H1 (cell line): ENCODE results near the gene DAZAP1. TPM values are rescaled to one million over a fixed set of nuclear protein-coding genes. Genes with fewer than 3 reads are reported as not detected.
A peak's percentile ranks its signal among the peaks of the same experiment; 100 is the strongest.

Experiments used
- CTCF ChIA-PET: fragments of 300-600 bp; sonication (Branson Sonifier 250); formaldehyde crosslinking; loops from one replicate; lab custom pipeline; 2021; ENCODE audit not compliant: partially characterized antibody; lab: Charles Lee
- POLR2A ChIA-PET: fragments of 300-600 bp; sonication (Branson Sonifier 250); formaldehyde crosslinking; loops from one replicate; lab custom pipeline; 2021; ENCODE audit warnings: inconsistent platforms; ENCODE audit not compliant: partially characterized antibody; lab: Charles Lee
- DNase-seq, 2 experiments: peaks; one replicate each; pipeline versions ENCODE4 v3.0.0 to v3.0.0-alpha.2; 2010 to 2022; ENCODE audit warnings: low spot score in 2 of 2, low read depth in 1 of 2, mixed read lengths in 1 of 2
- FAIRE-seq: peaks from 2 replicates; lab custom pipeline; 2011; peaks lifted over from hg19 to GRCh38; lab: Jason Lieb, UNC
- H2AFZ ChIP-seq: 2 replicates; pipeline ENCODE4 v1.8.1; 2012; ENCODE audit warnings: low read length, inconsistent platforms
- H2AK5ac ChIP-seq: 2 replicates; pipeline ENCODE4 v1.6.1; 2013; ENCODE audit warnings: low read depth, low read length
- H2BK120ac ChIP-seq: replicated peaks from 2 replicates; pipeline ENCODE3; 2013; ENCODE audit warnings: low read depth, low read length, inconsistent platforms
- H2BK12ac ChIP-seq: 2 replicates; pipeline ENCODE4 v1.6.1; 2013; ENCODE audit warnings: low read depth, low read length
- H2BK15ac ChIP-seq: 2 replicates; pipeline ENCODE4 v1.6.1; 2013; ENCODE audit warnings: low read length
- H2BK20ac ChIP-seq: 2 replicates; pipeline ENCODE4 v1.6.1; 2013; ENCODE audit warnings: low read length
- H2BK5ac ChIP-seq: 2 replicates; pipeline ENCODE4 v1.6.1; 2013; ENCODE audit warnings: low read depth, low read length
- H3K14ac ChIP-seq: 2 replicates; pipeline ENCODE4 v1.6.1; 2013; ENCODE audit warnings: inconsistent platforms; ENCODE audit not compliant: insufficient read length
- H3K18ac ChIP-seq: 2 replicates; pipeline ENCODE4 v1.6.1; 2013; ENCODE audit warnings: low read length; ENCODE audit errors: extremely low read depth
- H3K23ac ChIP-seq: 2 replicates; pipeline ENCODE4 v1.6.1; 2013; ENCODE audit warnings: inconsistent platforms; ENCODE audit not compliant: insufficient read length
- H3K23me2 ChIP-seq: 2 replicates; pipeline ENCODE4 v1.6.1; 2013; ENCODE audit warnings: low read depth, low read length
- H3K27ac ChIP-seq: 2 replicates; pipeline ENCODE4 v1.6.1; 2011; ENCODE audit warnings: low read depth, low read length, inconsistent platforms
- H3K27me3 ChIP-seq, 4 experiments: replicated peaks in 1 of 4; 1 replicate in 1 of 4; 2 replicates in 3 of 4; pipeline versions ENCODE4 v1.6.1 to v1.8.1; 2011 to 2013; ENCODE audit warnings: low read length in 3 of 4, mild to moderate bottlenecking in 3 of 4, inconsistent platforms in 2 of 4, mixed read lengths in 2 of 4, moderate library complexity in 1 of 4; ENCODE audit not compliant: control insufficient read depth in 3 of 4, insufficient read depth in 3 of 4; ENCODE audit errors: extremely low read depth in 1 of 4
- H3K36me3 ChIP-seq, 4 experiments: 2 replicates each; pipeline versions ENCODE4 v1.6.1 to v1.8.1; 2011 to 2013; ENCODE audit warnings: mild to moderate bottlenecking in 4 of 4, low read length in 3 of 4, moderate library complexity in 2 of 4, control low read depth in 1 of 4, inconsistent platforms in 1 of 4; ENCODE audit not compliant: insufficient read depth in 4 of 4, control insufficient read depth in 2 of 4
- H3K4ac ChIP-seq: replicated peaks from 2 replicates; pipeline ENCODE3; 2013; ENCODE audit warnings: low read length, low read depth, mixed read lengths, inconsistent platforms; ENCODE audit not compliant: insufficient read length
- H3K4me1 ChIP-seq, 4 experiments: replicated peaks in 1 of 4; 1 replicate in 1 of 4; 2 replicates in 3 of 4; pipeline versions ENCODE4 v1.6.1 to v1.8.1; 2011 to 2013; ENCODE audit warnings: low read length in 3 of 4, inconsistent platforms in 2 of 4, mixed read lengths in 1 of 4; ENCODE audit not compliant: insufficient read depth in 4 of 4, control insufficient read depth in 3 of 4
- H3K4me2 ChIP-seq, 2 experiments: 2 replicates each; pipeline versions ENCODE4 v1.6.1 to v1.8.1; 2011 to 2013; ENCODE audit warnings: low read depth in 2 of 2, low read length in 2 of 2, control low read depth in 1 of 2, inconsistent platforms in 1 of 2, mild to moderate bottlenecking in 1 of 2; ENCODE audit not compliant: insufficient read depth in 1 of 2
- H3K4me3 ChIP-seq, 4 experiments: fragments of 200-600, 300-600 bp in 1 of 4; sonication (generic), shearing (Covaris generic), sonication (Bioruptor Twin) in 1 of 4; 2 replicates each; pipeline versions ENCODE4 v1.5.1 to v1.8.1; 2011 to 2016; ENCODE audit warnings: low read length in 4 of 4, low read depth in 3 of 4, control low read depth in 2 of 4, inconsistent platforms in 2 of 4, mild to moderate bottlenecking in 2 of 4, mixed read lengths in 1 of 4, moderate library complexity in 1 of 4; ENCODE audit not compliant: insufficient read depth in 2 of 4; ENCODE audit errors: extremely low read depth in 1 of 4
- H3K56ac ChIP-seq: replicated peaks from 2 replicates; pipeline ENCODE3; 2013; ENCODE audit warnings: low read depth, mild to moderate bottlenecking, mixed read lengths, low read length, inconsistent platforms; ENCODE audit not compliant: insufficient read length
- H3K79me1 ChIP-seq: 2 replicates; pipeline ENCODE4 v1.6.1; 2013; ENCODE audit warnings: low read depth, low read length, control low read depth
- H3K79me2 ChIP-seq, 2 experiments: 2 replicates each; pipeline versions ENCODE4 v1.6.1 to v1.8.1; 2012 to 2013; ENCODE audit warnings: low read length in 2 of 2, mild to moderate bottlenecking in 2 of 2, inconsistent platforms in 1 of 2; ENCODE audit not compliant: insufficient read depth in 2 of 2, control insufficient read depth in 1 of 2
- H3K9ac ChIP-seq, 4 experiments: replicated peaks in 1 of 4; 1 replicate in 1 of 4; 2 replicates in 3 of 4; pipeline versions ENCODE4 v1.6.1 to v1.8.1; 2011 to 2013; ENCODE audit warnings: low read depth in 3 of 4, low read length in 3 of 4, control low read depth in 2 of 4, mild to moderate bottlenecking in 2 of 4, moderate library complexity in 2 of 4, inconsistent platforms in 1 of 4; ENCODE audit errors: extremely low read depth in 1 of 4
- H3K9me3 ChIP-seq, 2 experiments: 2 replicates each; pipeline versions ENCODE4 v1.6.1 to v1.8.1; 2012 to 2013; ENCODE audit warnings: mild to moderate bottlenecking in 2 of 2, moderate library complexity in 2 of 2, control low read depth in 1 of 2, inconsistent platforms in 1 of 2, low read depth in 1 of 2, low read length in 1 of 2, mixed read lengths in 1 of 2; ENCODE audit not compliant: insufficient read depth in 2 of 2
- H4K20me1 ChIP-seq, 2 experiments: replicated peaks in 1 of 2; 2 replicates each; pipeline versions ENCODE3 to v1.8.1; 2011 to 2013; ENCODE audit warnings: inconsistent platforms in 2 of 2, low read length in 2 of 2, mild to moderate bottlenecking in 1 of 2; ENCODE audit not compliant: insufficient read depth in 2 of 2, control insufficient read depth in 1 of 2
- H4K5ac ChIP-seq: 2 replicates; pipeline ENCODE4 v1.6.1; 2013; ENCODE audit warnings: low read length, low read depth, mixed read lengths, inconsistent platforms; ENCODE audit not compliant: insufficient read length
- H4K8ac ChIP-seq: 2 replicates; pipeline ENCODE4 v1.8.0; 2013; ENCODE audit warnings: mild to moderate bottlenecking, moderate library complexity, low read length, inconsistent platforms; ENCODE audit not compliant: insufficient read depth; ENCODE audit errors: extremely low read depth
- H4K91ac ChIP-seq: replicated peaks from 2 replicates; pipeline ENCODE3; 2013; ENCODE audit warnings: low read length, mixed read lengths, inconsistent platforms; ENCODE audit not compliant: insufficient read length
- FOSL1 ChIP-seq: IDR thresholded peaks from 2 replicates; pipeline ENCODE4 v1.6.1; 2011; ENCODE audit warnings: mild to moderate bottlenecking, low read depth, low read length, moderate library complexity; ENCODE audit not compliant: insufficient read depth
- YY1 ChIP-seq: IDR thresholded peaks from 2 replicates; pipeline ENCODE4 v1.6.1; 2011; ENCODE audit warnings: low read depth, mild to moderate bottlenecking, low read length
- WGBS, 2 experiments: shearing (Covaris generic) in 1 of 2; methylation state at CpG; one replicate each; pipeline versions ENCODE4 v1.1.6 to v1.1.7; 2013 to 2015; ENCODE audit warnings: low lambda C conversion rate in 2 of 2, mixed read lengths in 2 of 2, inconsistent platforms in 1 of 2, low coverage in 1 of 2, missing lambda C conversion rate in 1 of 2; ENCODE audit not compliant: insufficient replicate concordance in 2 of 2, insufficient coverage in 1 of 2, insufficient read length in 1 of 2; ENCODE audit errors: extremely low coverage in 1 of 2, missing lambda C conversion rate in 1 of 2; 5-methylcytosine and 5-hydroxymethylcytosine counted together
- polyA plus RNA-seq, 7 experiments: library from polyadenylated mRNA; depleted of rRNA in 3 of 7; stranded (reverse) in 5 of 7; unstranded in 2 of 7; fragments of >200 nt in 5 of 7; fragments of 200-250 nt in 2 of 7; gene quantifications; 1 replicate in 5 of 7; 2 replicates in 1 of 7; 4 replicates in 1 of 7; pipeline versions ENCODE4 v1.2.1 to v1.2.3, GENCODE V29; 2011 to 2013; ENCODE audit warnings: missing spikeins in 2 of 7, mixed read lengths in 2 of 7
- total RNA-seq: library from RNA; stranded (reverse); fragmentation: NEBNext Ultra II Directional; extraction: Animal tissue kit (Norgen Biotek cat#: 25700); gene quantifications from 2 replicates; pipeline ENCODE4 v1.2.1, GENCODE V29; 2021

Gene DAZAP1
- total and polyA plus RNA-seq, 2 of the 8 experiments (the other 6 are each of a cell fraction or from before 2014, with no cell fraction given): 79.6 to 341 TPM

DNA sequence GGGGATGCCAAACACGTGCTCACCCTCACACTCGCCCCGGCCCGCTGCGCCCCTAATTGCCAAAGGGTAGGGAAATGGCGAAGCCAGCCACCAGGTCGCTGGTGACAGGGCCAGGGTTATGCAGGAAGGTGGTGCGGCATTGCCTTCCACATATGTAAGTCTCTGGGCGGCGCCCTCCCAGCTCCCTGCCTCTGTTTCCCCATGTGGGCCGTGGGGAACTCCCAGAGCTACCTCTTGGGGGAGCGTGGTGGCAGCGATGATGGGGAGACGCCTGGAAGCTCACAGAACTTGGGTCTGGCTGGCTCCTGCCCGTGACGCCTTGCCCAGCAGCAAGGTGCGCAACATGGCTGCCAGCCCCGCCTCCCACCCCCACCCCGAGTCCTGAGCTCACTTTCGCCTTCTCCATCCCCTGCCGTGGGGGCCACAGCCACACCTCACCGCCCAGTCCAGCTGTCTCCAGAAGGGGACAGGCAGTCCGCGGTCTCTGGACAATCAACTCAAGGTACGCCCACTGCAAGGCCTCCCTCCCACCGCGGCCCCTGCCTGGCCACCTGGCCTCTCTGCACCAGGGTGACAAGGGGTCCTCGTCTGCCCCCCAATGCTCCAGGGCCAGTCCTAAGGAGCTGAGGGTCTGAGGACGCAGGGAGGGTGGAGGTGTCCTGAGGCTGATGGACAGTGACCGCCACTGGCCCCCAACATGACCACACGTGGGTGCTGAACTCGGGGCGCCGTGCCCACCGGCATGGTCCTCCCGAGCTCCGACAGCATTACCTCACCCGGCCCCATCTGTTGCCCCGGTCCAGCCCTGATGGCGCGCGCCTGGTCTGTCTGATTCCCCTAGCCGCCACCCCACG lies 65.1 kb downstream of the DAZAP1 start:
- Histone ChIP-seq H3K9me3 (no peaks in the 10 kb centered on the region; a peak in 1 of 4 replicates), H2BK120ac (no peak overlapping the region), H3K18ac (no peak overlapping the region), H4K5ac (no peak overlapping the region)
- CTCF ChIA-PET: interaction anchor here (0.5 to 1.9 kb wide), 10 partner anchors 9 to 273 kb away, joined by 3 to 10 read pairs (median 4); no protein-coding TSS in a partner anchor
- FAIRE-seq: no peak
- TF ChIP-seq FOSL1: no peak
- peak; percentile 38; the same call in 1 of the 2 replicates for TF ChIP-seq YY1
- TF ChIP-seq, all 59 proteins: peak for 1
- Histone ChIP-seq H3K27ac (no peak overlapping the region), H2AK5ac (no peak overlapping the region), H3K9ac (no peak overlapping the region), H3K23me2 (peaks cover 12% of the 10 kb centered on the region), H3K27me3 (peaks cover 39 to 59% (median 57%) of the 10 kb centered on the region in 4 experiments), H3K4ac (no peak overlapping the region), H2BK20ac (no peak overlapping the region), H4K91ac (no peak overlapping the region), H3K56ac (no peak overlapping the region), H3K4me2 (peak overlapping the region in 1 of 2 experiments; percentile 86; a peak in 1 of 4 replicates), H2BK15ac (no peak overlapping the region), H4K8ac (peak overlapping the region; percentile 46; the same call in 1 of the 2 replicates), H3K4me1 (peaks cover 0 to 32% (median 15%) of the 10 kb centered on the region in 4 experiments; a peak in 5 of 7 replicates), H3K23ac (no peak overlapping the region), H2BK5ac (no peak overlapping the region), H4K20me1 (peaks cover 20 to 52% of the 10 kb centered on the region in 2 experiments), H3K79me1 (peaks cover 2% of the 10 kb centered on the region; the same call in 1 of the 2 replicates), H2BK12ac (no peak overlapping the region), H3K4me3 (no peak overlapping the region), H3K79me2 (peaks cover 0 to 4% of the 10 kb centered on the region in 2 experiments; a peak in 1 of 4 replicates), H3K14ac (no peak overlapping the region), H2AFZ (no peak overlapping the region), H3K36me3 (peaks cover 0 to 24% (median 2%) of the 10 kb centered on the region in 4 experiments; a peak in 3 of 8 replicates)
- POLR2A ChIA-PET: interaction anchor here (0.7 to 2.5 kb wide), 16 partner anchors 15 to 203 kb away, joined by 3 to 11 read pairs (median 4); partner anchors contain the start of genes ADAMTSL5, CIRBP and REEP6
- WGBS, 2 experiments: 75% methylated on average over 40 of the region's 44 CpGs; no CpG with 5 or more reads in 1 of the 2 experiments
- DNase-seq: no peak
